ENCODE data around the gene ARHGAP20.

ARHGAP20 gene

GRCh38 chr11:110614031-110614430 is 98.2 kb downstream of the ARHGAP20 start:
- no peak for DNase-seq (ENCODE audit: low read depth)

GRCh38 chr11:110613197-110613918 is 98.9 kb downstream of the ARHGAP20 start:
- no peak for DNase-seq (ENCODE audit: low read depth)

- no peak for DNase-seq (ENCODE audit: low read depth)
Measured at GRCh38 chr11:110606415-110606814, 105.8 kb downstream of the ARHGAP20 start.

GRCh38 chr11:110601936-110602335 is 110.3 kb downstream of the ARHGAP20 start:
- DNase-seq (ENCODE audit: low read depth): no peak

DNA sequence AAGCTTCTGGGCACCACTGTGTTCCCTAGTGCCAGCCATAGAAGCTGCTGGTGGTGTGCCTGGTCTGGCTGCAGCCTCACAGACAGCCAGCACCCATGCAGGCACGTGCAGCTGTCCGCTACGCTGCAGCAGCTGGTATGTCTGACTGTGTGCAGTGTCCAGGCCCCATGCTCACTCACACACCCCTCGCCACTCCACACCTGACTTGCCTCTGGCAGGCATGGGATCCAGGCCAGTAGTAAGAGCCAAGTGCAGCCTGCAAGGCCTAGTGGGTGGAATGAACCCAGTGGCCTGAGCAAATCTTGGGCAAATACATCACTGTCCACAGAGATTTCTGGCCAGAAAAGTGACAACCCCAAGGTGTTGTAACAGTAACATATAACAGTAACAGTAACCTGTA is 111.9 kb downstream of the ARHGAP20 start:
- DNase-seq (ENCODE audit: low read depth): no peak

GRCh38 chr11:110599207-110599606 is 113.0 kb downstream of the ARHGAP20 start:
- DNase-seq (ENCODE audit: low read depth): no peak

DNA sequence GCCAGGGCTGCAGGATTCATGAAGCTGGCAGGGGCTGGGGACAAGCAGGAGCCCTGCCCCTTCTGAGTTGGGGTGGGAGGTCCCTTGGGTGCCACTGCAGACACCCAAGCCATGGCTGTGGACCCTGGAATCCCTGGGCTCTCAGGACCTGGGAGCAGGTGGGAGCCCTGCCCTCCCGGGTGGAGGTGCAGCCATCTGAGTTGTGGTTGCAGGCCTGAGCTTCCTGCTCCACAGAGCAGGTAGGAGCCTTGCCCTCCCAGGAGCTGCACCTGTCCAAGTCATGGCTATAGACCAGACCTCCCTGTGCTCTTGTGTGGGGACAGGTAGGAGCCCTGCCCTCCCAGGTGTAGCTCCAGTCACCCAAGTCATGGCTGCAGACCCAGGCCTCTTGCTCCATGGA is 113.5 kb downstream of the ARHGAP20 start:
- DNase-seq (ENCODE audit: low read depth): no peak

DNA sequence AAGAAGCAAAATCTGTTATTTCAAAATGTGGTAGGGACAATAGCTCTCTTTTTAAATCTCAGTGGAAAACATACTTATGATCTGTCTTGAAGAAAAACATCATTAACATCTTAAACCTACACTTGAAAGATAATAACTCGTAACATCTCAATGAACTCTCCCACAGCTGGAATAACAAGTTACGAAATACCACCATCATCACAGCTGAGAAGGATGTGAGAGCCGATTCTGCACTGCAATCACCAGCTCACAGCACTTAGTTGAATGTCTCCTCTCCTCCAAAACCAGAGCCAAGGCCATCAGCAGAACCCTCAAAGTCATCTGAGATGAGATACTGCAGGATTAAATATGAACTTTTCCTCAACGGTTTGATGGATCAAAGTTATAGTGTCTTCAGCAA is 124.3 kb downstream of the ARHGAP20 start:
- no peak for DNase-seq (ENCODE audit: low read depth)

- DNase-seq (ENCODE audit: low read depth): no peak
Measured at GRCh38 chr11:110587129-110587528, 125.1 kb downstream of the ARHGAP20 start.

DNA sequence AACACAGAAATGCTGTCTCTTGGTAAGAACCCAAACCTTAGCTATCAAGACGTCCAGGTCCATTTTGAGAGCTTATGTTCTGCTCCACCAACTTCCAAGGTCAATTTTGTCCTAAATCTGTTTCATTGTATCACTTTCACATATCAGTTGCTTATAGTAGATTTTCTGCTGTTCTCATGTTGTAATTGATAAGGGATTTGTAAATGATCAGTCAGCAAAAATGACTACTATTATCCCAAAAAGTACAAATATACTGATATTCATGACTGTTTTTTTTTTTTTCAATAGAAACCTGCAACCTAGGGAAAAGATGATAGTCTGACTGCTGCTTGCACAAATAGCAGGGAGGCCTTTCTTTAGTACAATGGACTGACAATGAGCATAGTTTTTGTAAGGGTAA is 128.1 kb downstream of the ARHGAP20 start:
- no peak for DNase-seq (ENCODE audit: low read depth)

DNA sequence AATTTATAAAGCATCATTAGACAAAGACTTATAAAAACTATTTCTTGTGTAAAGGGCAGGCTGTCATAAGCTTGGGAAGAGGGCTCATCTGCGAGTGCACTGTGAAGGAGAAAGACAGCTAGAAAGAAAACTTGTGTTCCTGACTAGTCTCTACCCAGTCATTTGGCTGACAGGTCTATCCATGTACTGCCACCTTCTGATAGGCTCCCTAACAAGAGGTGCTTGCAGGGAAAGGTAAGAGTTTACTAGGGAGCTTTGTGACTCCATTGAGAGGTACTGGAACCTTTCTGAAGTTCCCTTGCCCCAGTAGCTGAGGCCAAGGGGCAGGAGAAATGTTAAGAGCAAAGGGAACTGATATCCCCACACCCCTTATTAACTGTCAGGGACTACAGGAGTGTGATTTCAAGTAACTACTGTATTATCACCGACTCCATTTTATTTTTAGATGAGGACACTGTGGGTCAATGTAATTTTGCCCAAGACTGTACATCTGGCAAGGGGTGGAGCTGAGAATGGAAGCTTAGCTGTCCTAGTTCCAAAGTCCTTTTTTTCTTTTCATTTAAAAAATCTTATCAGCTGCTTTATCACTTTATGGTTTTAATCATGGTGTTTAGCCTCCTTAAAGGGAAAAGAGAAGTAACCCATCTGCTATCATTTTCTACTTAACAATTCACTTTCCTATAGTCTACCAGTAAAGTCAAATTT is 129.4 kb downstream of the ARHGAP20 start:
- DNase-seq (ENCODE audit: low read depth): no peak

DNA sequence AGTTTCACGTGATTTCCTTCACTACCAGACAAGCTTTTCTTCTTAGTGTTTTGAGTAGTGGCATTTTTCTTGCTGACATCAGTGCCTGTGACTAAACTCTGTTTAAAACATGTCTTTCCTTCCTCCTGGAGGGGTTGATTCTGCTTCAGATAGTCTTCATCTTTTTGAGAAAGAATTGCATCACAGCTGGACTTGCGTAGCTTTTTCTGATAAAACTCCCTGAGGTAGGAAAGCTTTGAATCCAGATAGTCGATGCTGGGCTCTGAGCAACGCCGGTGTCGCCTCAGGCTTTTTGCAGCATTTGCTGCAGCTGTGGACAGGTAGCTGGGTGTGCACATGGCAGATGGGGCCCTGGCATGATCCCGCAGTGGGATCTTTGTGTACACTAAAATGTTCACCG is 131.7 kb downstream of the ARHGAP20 start:
- no peak for DNase-seq (ENCODE audit: low read depth)

DNA sequence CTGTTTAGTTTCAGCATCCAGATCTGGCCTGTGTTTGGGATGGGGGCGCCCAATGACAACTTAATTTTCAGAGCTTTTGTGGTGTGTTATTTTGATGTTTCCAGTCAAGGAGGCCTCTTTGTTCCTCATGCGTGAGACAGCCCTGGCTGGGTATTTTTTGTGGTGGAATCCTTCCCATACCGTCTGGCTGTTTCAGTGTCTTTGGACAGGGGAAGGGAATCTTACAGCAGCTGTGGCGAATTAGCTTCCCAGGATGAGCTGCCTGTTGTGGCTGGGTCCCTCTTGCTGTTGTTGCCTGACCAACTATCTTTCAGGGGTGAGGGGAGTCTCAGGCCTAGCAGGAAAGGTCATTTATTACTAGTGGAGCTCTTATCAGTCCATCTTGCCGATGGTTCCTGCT is 138.8 kb downstream of the ARHGAP20 start:
- DNase-seq (ENCODE audit: low read depth): no peak

- DNase-seq (ENCODE audit: low read depth): no peak
Measured at GRCh38 chr11:110571081-110571720, 141.0 kb downstream of the ARHGAP20 start.

DNA sequence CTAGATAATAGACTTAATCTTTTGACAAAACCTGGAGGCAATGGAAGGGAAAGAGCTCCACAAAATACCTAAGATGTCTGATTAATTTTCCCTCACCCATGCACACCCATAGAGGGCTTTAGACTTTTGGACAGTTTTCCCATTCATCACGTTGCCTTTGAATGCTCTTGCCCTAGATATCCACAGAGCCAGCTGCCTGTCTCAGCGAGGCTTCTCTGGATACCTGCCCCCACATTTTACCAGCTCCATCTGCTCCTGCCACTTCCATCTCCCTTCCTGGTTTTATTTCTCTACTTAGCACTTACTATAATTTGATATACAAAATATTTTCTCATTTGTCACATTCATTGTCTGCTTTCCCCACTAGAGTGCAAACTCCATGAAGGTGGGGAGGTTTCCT is 145.7 kb downstream of the ARHGAP20 start:
- no peak for DNase-seq (ENCODE audit: low read depth)

DNA sequence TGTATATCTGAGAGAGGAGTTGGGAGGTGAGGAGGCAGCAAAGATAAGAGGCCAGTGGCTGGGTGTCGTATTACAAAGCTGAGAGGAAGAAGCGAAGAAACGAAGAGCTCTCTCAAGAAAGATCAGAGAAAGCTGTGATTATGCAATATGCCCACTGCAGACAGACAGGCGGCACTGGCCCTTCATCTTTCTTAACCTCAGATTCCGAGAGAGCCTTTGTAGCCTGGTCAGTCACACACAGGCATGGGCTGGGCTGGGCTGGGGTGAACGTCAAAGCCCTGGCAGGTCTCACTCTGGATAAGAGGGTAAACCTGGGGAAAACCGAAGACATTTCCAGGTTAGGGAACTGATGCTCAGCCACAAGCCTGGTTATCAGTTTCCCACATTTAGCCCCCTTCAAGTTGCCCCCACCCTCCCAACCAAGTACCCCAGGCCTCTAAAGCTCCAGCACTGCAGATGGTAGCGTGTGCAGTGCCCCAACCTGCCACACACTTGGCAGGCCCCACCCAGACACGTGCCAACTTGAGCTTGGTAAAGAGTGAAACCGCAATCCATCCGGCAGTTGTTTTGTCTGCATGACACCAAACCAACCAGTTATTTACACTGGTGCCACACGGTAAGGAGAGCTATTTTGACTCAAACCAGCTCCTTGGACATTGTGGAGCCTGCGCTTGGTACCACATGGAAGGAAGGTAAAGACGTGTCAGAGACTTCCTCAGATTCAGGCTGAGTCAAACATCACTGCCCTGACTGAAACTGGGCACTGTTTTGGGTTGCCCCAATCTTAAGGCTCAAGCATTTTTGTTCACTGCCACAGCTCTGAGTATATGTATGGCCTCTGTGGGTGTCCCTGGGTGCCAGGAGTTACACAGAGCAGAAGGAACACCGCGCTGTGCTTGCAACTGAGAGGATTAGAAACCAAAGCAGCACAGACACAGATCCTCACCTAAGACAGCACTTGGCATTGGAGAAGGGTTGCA is 146.6 kb downstream of the ARHGAP20 start:
- no peak for DNase-seq (ENCODE audit: low read depth)

GRCh38 chr11:110564676-110565356 is 147.4 kb downstream of the ARHGAP20 start:
- DNase-seq (ENCODE audit: low read depth): no peak

DNA sequence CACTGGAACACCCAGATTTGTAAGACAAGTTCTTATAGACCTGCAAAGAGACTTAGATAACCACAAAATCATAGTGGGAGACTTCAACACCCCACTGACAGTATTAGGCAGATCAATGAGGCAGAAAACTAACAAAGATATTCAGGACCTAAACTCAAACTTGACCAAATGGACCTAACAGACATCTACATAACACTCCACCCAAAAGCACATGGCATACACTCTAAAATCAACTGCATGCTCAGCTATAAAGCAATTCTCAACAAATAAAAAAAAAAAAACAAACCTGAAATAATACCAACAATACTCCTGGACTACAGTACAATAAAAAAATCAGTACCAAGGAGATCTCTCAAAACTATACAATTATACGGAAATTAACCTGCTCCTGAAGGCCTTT is 167.5 kb downstream of the ARHGAP20 start:
- DNase-seq (ENCODE audit: low read depth): no peak

- DNase-seq (ENCODE audit: low read depth): no peak
Measured at GRCh38 chr11:110538154-110538553, 174.1 kb downstream of the ARHGAP20 start.

- no peak for DNase-seq (ENCODE audit: low read depth)
Measured at GRCh38 chr11:110530900-110531741, 181.1 kb downstream of the ARHGAP20 start.

- DNase-seq (ENCODE audit: low read depth): no peak
Measured at GRCh38 chr11:110529043-110529442, 183.2 kb downstream of the ARHGAP20 start.

Measured in stimulated activated CD8-positive, alpha-beta memory T cell treated with anti-CD3 and anti-CD28 coated beads, Interleukin-15, amount 100 ng/mL, for 24 hours (primary cell).